SU-DHL-6 (cell line): ENCODE measurements around the gene MVP.

ENCODE experiments used
- H2AFZ ChIP-seq: fragments of 200-600 bp; sonication (generic); 2 replicates; pipeline ENCODE4 v1.6.1; 2014; ENCODE audit warnings: low read depth, mild to moderate bottlenecking, moderate library complexity, mixed read lengths, antibody characterized with exemption, low read length; ENCODE audit not compliant: severe bottlenecking
- H3F3A ChIP-seq: fragments of 200-600 bp; shearing (Covaris generic); 2 replicates; pipeline ENCODE4 v1.6.0; 2016; ENCODE audit warnings: antibody characterized with exemption, mild to moderate bottlenecking; ENCODE audit not compliant: insufficient read depth
- H3K27ac ChIP-seq: fragments of 200-600 bp; sonication (generic); 2 replicates; pipeline ENCODE4 v1.5.1; 2016; ENCODE audit warnings: low read depth, mild to moderate bottlenecking, low read length, moderate library complexity, mixed read lengths
- H3K27me3 ChIP-seq: fragments of 200-600 bp; sonication (generic), shearing (Covaris generic); 2 replicates; pipeline ENCODE4 v1.6.0; 2014; ENCODE audit warnings: mild to moderate bottlenecking, low read length
- H3K36me3 ChIP-seq: fragments of 200-600 bp; sonication (generic); 2 replicates; pipeline ENCODE4 v1.6.1; 2014; ENCODE audit warnings: mild to moderate bottlenecking, low read length, mixed read lengths
- H3K4me2 ChIP-seq: fragments of 300-600, 200-600 bp; shearing (Covaris generic), sonication (generic); 2 replicates; pipeline ENCODE4 v1.6.0; 2014; ENCODE audit warnings: low read length, low read depth, mild to moderate bottlenecking; ENCODE audit not compliant: poor library complexity, severe bottlenecking
- H3K4me3 ChIP-seq: fragments of 200-600 bp; sonication (generic); 2 replicates; pipeline ENCODE4 v1.5.1; 2014; ENCODE audit warnings: antibody characterized with exemption, low read length, mild to moderate bottlenecking, mixed read lengths; ENCODE audit not compliant: insufficient read depth, poor library complexity, severe bottlenecking
- H3K79me2 ChIP-seq: fragments of 200-600 bp; sonication (generic); 2 replicates; pipeline ENCODE4 v1.6.1; 2014; ENCODE audit warnings: mild to moderate bottlenecking, low read length, moderate library complexity; ENCODE audit not compliant: insufficient read depth
- H3K9ac ChIP-seq: fragments of 200-600 bp; sonication (generic); 2 replicates; pipeline ENCODE4 v1.7.0; 2014; ENCODE audit warnings: mild to moderate bottlenecking, low read length
- H3K9me2 ChIP-seq: fragments of 200-600 bp; sonication (generic); replicated peaks from 2 replicates; pipeline ENCODE4 v1.6.1; 2014; ENCODE audit warnings: low read length; ENCODE audit not compliant: insufficient read depth
- H3K9me3 ChIP-seq: fragments of 200-600 bp; sonication (generic); 2 replicates; pipeline ENCODE4 v1.6.1; 2014; ENCODE audit warnings: low read length, mixed read lengths; ENCODE audit not compliant: insufficient read depth
- H4K20me1 ChIP-seq: fragments of 200-600 bp; sonication (generic); 2 replicates; pipeline ENCODE4 v1.6.1; 2014; ENCODE audit warnings: low read depth, mild to moderate bottlenecking, antibody characterized with exemption, low read length, moderate library complexity, mixed read lengths
- CTCF ChIP-seq: fragments of 200-600 bp; sonication (generic); IDR thresholded peaks from one replicate; pipeline ENCODE4 v1.5.1; 2017; ENCODE audit warnings: antibody characterized with exemption, mild to moderate bottlenecking, low read length, moderate library complexity; ENCODE audit not compliant: insufficient read depth, poor library complexity, severe bottlenecking
- EZH2phosphoT487 ChIP-seq: fragments of 200-600 bp; sonication (generic), shearing (Covaris generic); conservative IDR thresholded peaks from 2 replicates; pipeline ENCODE4 v1.6.1; 2018; ENCODE audit warnings: mild to moderate bottlenecking, antibody characterized with exemption, low read length, moderate library complexity, mixed read lengths

Gene MVP

GRCh38 chr16:29843931-29844330 lies 23.7 kb downstream of the MVP start:
- Histone ChIP-seq H3F3A (no peaks in the 10 kb centered on the region), H3K27me3 (no peaks in the 10 kb centered on the region), H3K9me3 (no peaks in the 10 kb centered on the region), H3K9ac (no peak overlapping the region), H3K36me3 (no peaks in the 10 kb centered on the region), H3K27ac (no peak overlapping the region), H3K9me2 (no peaks in the 10 kb centered on the region), H4K20me1 (no peaks in the 10 kb centered on the region), H3K79me2 (no peaks in the 10 kb centered on the region), H2AFZ (no peak overlapping the region), H3K4me2 (no peak overlapping the region), H3K4me3 (no peak overlapping the region)
- no peak for TF ChIP-seq CTCF
- no peak for TF ChIP-seq EZH2phosphoT487

GRCh38 chr16:29844575-29845331 lies 24.5 kb downstream of the MVP start:
- Histone ChIP-seq H3F3A (no peaks in the 10 kb centered on the region), H3K9ac (no peak overlapping the region), H3K27ac (no peak overlapping the region), H2AFZ (no peak overlapping the region), H3K36me3 (no peaks in the 10 kb centered on the region), H4K20me1 (no peaks in the 10 kb centered on the region), H3K79me2 (no peaks in the 10 kb centered on the region), H3K4me2 (no peak overlapping the region), H3K4me3 (no peak overlapping the region), H3K9me2 (no peaks in the 10 kb centered on the region), H3K9me3 (no peaks in the 10 kb centered on the region), H3K27me3 (no peaks in the 10 kb centered on the region)
- TF ChIP-seq CTCF (no peak), EZH2phosphoT487 (no peak)

GRCh38 chr16:29845656-29846055 lies 25.4 kb downstream of the MVP start:
- no peaks in the 10 kb centered on the region for H3K9me3 ChIP-seq
- no peak overlapping the region for H3K9ac ChIP-seq
- no peak overlapping the region for H3K4me2 ChIP-seq
- H2AFZ ChIP-seq, result no peak overlapping the region
- H3K27ac ChIP-seq, result no peak overlapping the region
- no peak for TF ChIP-seq CTCF
- TF ChIP-seq EZH2phosphoT487, result no peak
- no peaks in the 10 kb centered on the region for H3K36me3 ChIP-seq
- no peaks in the 10 kb centered on the region for H3K79me2 ChIP-seq
- H3K27me3 ChIP-seq, result no peaks in the 10 kb centered on the region
- H4K20me1 ChIP-seq, result no peaks in the 10 kb centered on the region
- H3K4me3 ChIP-seq, result no peak overlapping the region
- no peaks in the 10 kb centered on the region for H3F3A ChIP-seq
- no peaks in the 10 kb centered on the region for H3K9me2 ChIP-seq
